Psoas muscle (tissue), 8 donors: Measurements from ENCODE around the gene PKN3. TPM values are rescaled to one million over a fixed set of nuclear protein-coding genes. Genes with fewer than 3 reads are reported as not detected.

Experiments
- ATAC-seq, 4 donors: fragments of 200-7000 bp; cut with Tn5 transposase; one replicate each; pipeline ENCODE4 v1.9.1; 2020; ENCODE audit warnings: moderate library complexity in 3 of 4, mild to moderate bottlenecking in 2 of 4
- DNase-seq, 2 donors: peaks; one replicate each; pipeline ENCODE4 v3.0.0-alpha.2; 2020
- H3K27ac ChIP-seq: fragments of 200-600 bp; one replicate; pipeline ENCODE4 v1.8.0; 2022
- H3K27me3 ChIP-seq, 3 donors: fragments of 200-600 bp in 1 of 3; one replicate each; pipeline versions ENCODE4 v1.6.1 to v1.8.0; 2013 to 2022; ENCODE audit warnings: low read length in 2 of 3, mild to moderate bottlenecking in 2 of 3, moderate library complexity in 1 of 3; ENCODE audit not compliant: insufficient read depth in 3 of 3
- H3K36me3 ChIP-seq, 2 donors: fragments of 200-600 bp in 1 of 2; one replicate each; pipeline versions ENCODE4 v1.6.1 to v1.8.0; 2013 to 2022; ENCODE audit warnings: low read depth in 1 of 2, mild to moderate bottlenecking in 1 of 2, moderate library complexity in 1 of 2; ENCODE audit not compliant: insufficient read depth in 1 of 2
- H3K4me1 ChIP-seq: fragments of 200-600 bp; one replicate; pipeline ENCODE4 v1.8.0; 2022
- H3K4me3 ChIP-seq: fragments of 200-600 bp; one replicate; pipeline ENCODE4 v1.8.0; 2022; ENCODE audit warnings: mild to moderate bottlenecking
- H3K9me3 ChIP-seq: fragments of 200-600 bp; one replicate; pipeline ENCODE4 v1.8.0; 2022
- CTCF ChIP-seq: fragments of 200-600 bp; IDR thresholded peaks from one replicate; pipeline ENCODE4 v1.8.0; 2022; ENCODE audit warnings: antibody characterized with exemption
- WGBS, 3 donors: extraction: QIAGEN DNeasy Blood & Tissue Kit; methylation state at CpG; one replicate each; pipeline versions ENCODE4 v1.1.6 to v1.1.7; 2013; 5-methylcytosine and 5-hydroxymethylcytosine counted together
- intact Hi-C, 2 donors: fragments of 100-400 bp; cut with DNase I; formaldehyde crosslinking; loops; one replicate each; pipeline versions ENCODE4 v1.11.0 to v1.14.2; 2022
- polyA plus RNA-seq, 3 donors: library from polyadenylated mRNA; stranded (reverse); fragments of 200-250 nt; gene quantifications; one replicate each; pipeline ENCODE4 v1.2.3, GENCODE V29; 2013
- total RNA-seq, 4 donors: library from RNA; stranded (reverse); fragmentation: NEBNext Ultra II Directional in 2 of 4; extraction: Animal tissue kit (Norgen Biotek cat#: 25700) in 2 of 4; gene quantifications; one replicate each; pipeline versions ENCODE4 v1.2.1 to v1.2.4, GENCODE V29; 2021 to 2023
- donor health status: healthy with polysubstance abuse.
- donor health status: DM: no; HTN: no; CAD: no; lungs with moderate emphysema.
- donor health status: Bipolar disorder and iron deficiency.
- donor health status: healthy.
- donor health status: DM: yes; HTN: yes; CAD: no.
- donor health status: DM: no; HTN: no; CAD: no.
- donor health status: DM: no; HTN: no; CAD: no.
- donor health status: DM: yes; HTN: yes; CAD: no.

PKN3 gene
- total and polyA plus RNA-seq, 7 donors = 2.6 to 5.0 (median 3.3) TPM

- Histone ChIP-seq H3K36me3 (peaks cover 0 to 61% of the 10 kb centered on the region in 2 donors), H3K9me3 (no peaks in the 10 kb centered on the region), H3K27ac (no peak overlapping the region), H3K27me3 (no peaks in the 10 kb centered on the region), H3K4me1 (no peaks in the 10 kb centered on the region), H3K4me3 (no peak overlapping the region)
- 95 to 100% (median 98%) methylated on average over 1 of the region's 1 CpG for WGBS, 3 donors
- intact Hi-C loops = no loop called here
- TF ChIP-seq CTCF = no peak
- no peak for ATAC-seq
- no peak for DNase-seq
Observed at GRCh38 chr9:128747241-128747640, 44.9 kb downstream of the PKN3 start.

GRCh38 chr9:128750926-128751595, 48.8 kb downstream of the PKN3 start:
- Histone ChIP-seq H3K36me3 (peaks cover 0 to 85% of the 10 kb centered on the region in 2 donors), H3K4me1 (no peaks in the 10 kb centered on the region), H3K4me3 (no peak overlapping the region), H3K27me3 (no peaks in the 10 kb centered on the region), H3K27ac (no peak overlapping the region), H3K9me3 (no peaks in the 10 kb centered on the region)
- no peak for TF ChIP-seq CTCF
- DNase-seq (no peak), ATAC-seq (no peak)
- 87 to 93% (median 89%) methylated on average over 22 of the region's 22 CpGs for WGBS, 3 donors
- intact Hi-C loops = no loop called here

- Histone ChIP-seq H3K36me3 (peaks cover 0 to 64% of the 10 kb centered on the region in 2 donors), H3K4me1 (no peaks in the 10 kb centered on the region), H3K4me3 (no peak overlapping the region), H3K9me3 (no peaks in the 10 kb centered on the region), H3K27ac (no peak overlapping the region), H3K27me3 (no peaks in the 10 kb centered on the region)
- ATAC-seq (no peak), DNase-seq (no peak)
- WGBS, 3 donors = 91 to 98% (median 93%) methylated on average over 14 to 16 of the region's 16 CpGs
- intact Hi-C loops = no loop called here
- TF ChIP-seq CTCF = no peak
Observed at GRCh38 chr9:128753627-128754026, 51.3 kb downstream of the PKN3 start.

- Histone ChIP-seq H3K27ac (no peak overlapping the region), H3K36me3 (peaks cover 0 to 31% of the 10 kb centered on the region in 2 donors), H3K9me3 (no peaks in the 10 kb centered on the region), H3K4me1 (peaks cover 4% of the 10 kb centered on the region), H3K4me3 (no peak overlapping the region), H3K27me3 (no peaks in the 10 kb centered on the region)
- no peak for ATAC-seq
- 84 to 91% (median 88%) methylated on average over 6 of the region's 6 CpGs for WGBS, 3 donors
- no peak for TF ChIP-seq CTCF
- no peak for DNase-seq
- intact Hi-C loops = no loop called here
Observed at GRCh38 chr9:128757602-128758001, 55.3 kb downstream of the PKN3 start.
